Frontal cortex (tissue), 4 donors: ENCODE results near the gene ELOVL5. TPM values are rescaled to one million over a fixed set of nuclear protein-coding genes. Genes with fewer than 3 reads are reported as not detected.
"Not testable (repeated sequence)": the region's sequence is repeated elsewhere in the genome, so short reads cannot be mapped to it uniquely, and the experiment has no call there.

Source experiments
- DNase-seq, 2 donors: peaks; one replicate each; pipeline ENCODE4 v3.0.0; 2012; ENCODE audit warnings: low spot score in 2 of 2
- FAIRE-seq: peaks from 2 replicates; lab custom pipeline; 2012; peaks lifted over from hg19 to GRCh38; lab: Jason Lieb, UNC
- total RNA-seq: library from RNA; depleted of rRNA; stranded (reverse); fragments of >200 nt; gene quantifications from one replicate; pipeline ENCODE4 v1.2.3, GENCODE V29; 2014
- donor health status: control.
- donor health status: control.
- donor health status: control.

The ELOVL5 gene
- total RNA-seq, 1 donor from 2014 or later: 50.5 TPM

DNA sequence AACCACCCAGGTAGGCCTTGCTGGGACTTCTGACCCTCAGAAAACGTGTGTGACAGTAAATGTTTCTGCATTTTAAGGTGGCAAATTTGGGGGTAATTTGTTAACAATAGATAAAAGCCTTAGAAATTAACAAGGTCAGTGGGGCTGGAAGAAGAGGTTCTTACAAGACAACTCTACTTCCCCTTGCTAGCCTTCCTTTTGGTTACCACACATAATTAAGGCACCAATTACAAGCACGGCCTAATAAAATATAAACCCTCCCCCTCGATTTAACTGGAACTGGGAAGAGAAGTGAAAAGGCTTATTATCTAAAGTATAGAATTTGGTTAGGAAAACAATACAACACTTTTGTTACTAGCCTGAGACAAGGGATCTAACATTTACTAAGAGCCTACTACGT is 38.8 kb downstream of the ELOVL5 start:
- no peak for FAIRE-seq
- no peak for DNase-seq

DNA sequence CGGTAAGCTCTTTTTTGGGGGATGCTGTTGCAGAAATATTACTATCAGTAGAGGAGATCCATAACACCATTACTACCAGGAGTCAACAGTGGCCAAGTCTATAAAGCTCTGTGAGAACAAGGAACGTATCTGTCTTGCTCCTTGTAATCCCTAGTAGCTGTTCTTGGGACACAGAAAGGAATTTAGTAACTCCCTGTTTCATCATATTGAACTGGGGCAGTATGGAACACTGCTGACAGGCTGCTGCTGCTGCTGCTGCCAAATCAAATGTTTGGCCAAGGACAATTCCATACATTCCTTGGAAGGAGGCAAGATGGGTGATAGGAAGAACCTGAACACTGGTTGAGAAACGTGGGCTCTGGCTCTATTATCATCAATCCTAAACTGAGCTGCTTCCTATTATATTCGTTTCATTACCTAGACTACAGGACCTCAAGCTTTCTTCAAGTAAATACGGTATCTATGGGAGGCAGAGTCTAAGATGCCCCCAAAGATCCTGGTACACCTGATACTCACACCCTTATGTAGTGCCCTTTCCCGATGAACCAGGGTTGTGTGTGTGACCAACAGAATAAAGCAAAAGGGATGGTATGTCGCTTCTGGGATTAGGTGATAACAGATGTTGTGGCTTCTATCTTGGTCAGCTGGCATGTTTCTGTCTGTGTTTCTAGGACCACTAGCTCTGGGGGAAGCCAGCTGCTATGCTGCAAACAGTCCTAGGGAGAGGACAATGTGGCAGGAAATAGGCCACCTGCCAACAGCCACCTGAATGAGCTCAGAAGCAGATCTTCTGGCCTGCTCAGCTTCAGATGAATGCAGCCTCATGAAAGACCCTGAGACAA is 39.5 kb downstream of the ELOVL5 start:
- FAIRE-seq: no peak

DNA sequence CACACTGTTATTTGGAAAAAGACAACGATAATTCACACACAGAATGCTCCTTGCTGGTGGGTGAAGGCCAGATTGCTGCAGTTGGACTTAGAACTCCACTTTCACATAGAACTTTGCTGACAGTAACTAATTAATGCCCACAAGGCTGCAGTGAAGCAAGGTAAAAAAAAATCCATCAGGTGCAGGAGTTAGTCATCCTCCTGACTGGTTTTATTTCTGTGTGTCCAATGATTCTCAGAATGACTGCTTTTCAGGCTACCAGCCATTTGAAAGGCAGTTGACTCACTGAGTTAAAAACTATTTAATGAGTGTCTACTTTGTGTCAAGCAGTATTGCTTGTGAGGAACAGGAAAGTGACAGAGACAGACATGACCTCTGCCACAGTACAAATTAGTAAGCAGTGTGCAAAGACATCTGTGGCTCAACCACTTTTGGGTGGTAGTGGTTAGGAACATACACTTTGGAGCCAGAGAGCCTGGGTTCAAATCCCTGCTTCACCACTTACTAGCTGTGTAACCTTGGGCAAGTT is 41.9 kb downstream of the ELOVL5 start:
- FAIRE-seq: no peak
- no peak for DNase-seq

More for the DNA sequence above, 39.5 kb downstream of the ELOVL5 start:
- no peak for DNase-seq

DNA sequence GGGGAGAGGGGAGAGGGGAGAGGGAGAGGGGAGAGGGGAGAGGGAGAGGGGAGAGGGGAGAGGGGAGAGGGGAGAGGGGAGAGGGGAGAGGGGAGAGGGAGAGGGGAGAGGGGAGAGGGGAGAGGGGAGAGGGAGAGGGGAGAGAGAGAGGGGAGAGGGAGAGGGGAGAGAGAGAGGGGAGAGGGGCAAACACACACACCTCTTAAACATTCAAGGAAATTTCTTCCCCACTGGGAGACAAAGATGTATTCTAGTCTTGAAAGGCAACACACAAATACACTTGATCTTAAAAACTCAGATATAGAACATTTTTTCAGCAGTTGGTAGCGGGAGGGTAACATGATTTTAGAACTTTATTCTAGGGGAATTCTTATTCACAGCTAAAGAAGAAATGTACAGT is 42.5 kb downstream of the ELOVL5 start:
- not testable (repeated sequence) for FAIRE-seq, DNase-seq

DNA sequence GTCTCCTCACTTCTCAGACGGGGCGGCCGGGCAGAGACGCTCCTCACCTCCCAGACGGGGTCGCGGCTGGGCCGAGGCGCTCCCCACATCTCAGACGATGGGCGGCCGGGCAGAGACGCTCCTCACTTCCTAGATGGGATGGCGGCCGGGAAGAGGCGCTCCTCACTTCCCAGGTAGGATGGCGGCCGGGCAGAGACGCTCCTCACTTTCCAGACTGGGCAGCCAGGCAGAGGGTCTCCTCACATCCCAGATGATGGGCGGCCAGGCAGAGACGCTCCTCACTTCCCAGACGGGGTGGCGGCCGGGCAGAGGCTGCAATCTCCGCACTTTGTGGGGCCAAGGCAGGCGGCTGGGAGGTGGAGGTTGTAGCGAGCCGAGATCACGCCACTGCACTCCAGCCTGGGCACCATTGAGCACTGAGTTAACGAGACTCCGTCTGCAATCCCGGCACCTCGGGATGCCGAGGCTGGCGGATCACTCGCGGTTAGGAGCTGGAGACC is 43.2 kb downstream of the ELOVL5 start:
- FAIRE-seq, DNase-seq: not testable (repeated sequence)

DNA sequence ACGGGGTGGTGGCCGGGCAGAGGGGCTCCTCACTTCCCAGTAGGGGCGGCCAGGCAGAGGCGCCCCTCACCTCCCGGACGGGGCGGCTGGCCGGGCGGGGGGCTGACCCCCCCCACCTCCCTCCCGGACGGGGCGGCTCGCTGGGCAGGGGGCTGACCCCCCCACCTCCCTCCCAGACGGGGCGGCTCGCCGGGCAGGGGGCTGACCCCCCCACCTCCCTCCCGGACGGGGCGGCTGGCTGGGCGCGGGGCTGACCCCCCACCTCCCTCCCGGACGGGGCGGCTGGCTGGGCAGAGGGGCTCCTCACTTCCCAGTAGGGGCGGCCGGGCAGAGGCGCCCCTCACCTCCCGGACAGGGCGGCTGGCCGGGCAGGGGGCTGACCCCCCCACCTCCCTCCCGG is 43.8 kb downstream of the ELOVL5 start:
- DNase-seq, FAIRE-seq: not testable (repeated sequence)

DNA sequence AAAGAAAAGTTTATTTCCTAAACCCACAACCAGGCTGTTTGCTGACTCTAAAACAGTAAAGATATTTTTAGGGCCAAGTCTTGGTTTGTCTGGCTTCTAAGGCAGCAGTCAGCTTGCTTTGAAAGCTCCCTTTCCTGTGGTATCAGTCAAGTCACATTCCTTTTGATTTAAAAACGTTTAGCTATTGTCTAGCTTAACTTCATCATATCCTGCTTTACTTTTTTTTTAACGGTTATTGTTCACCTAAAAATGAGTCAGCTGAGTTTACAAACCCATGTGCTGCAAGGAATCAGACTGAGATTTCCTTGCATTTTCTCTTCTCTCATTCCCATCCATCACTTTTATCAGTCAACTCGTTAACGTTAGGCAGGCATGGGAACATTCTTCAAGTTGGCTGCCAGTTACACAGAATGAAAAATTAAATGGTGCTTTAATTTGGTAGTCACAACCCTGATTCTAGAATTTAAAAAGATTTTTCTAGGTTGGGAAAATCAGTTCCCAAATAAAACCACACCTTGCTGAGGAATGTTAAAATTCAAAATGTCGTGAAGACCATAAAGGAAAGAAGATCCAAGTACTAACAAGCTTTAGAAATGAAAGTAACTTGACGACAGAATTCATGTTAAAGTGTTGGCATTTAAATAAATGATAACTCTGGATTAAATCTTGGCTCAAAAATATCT is 45.9 kb downstream of the ELOVL5 start:
- no peak for FAIRE-seq
- peak; percentile 36 to 41 for DNase-seq

DNA sequence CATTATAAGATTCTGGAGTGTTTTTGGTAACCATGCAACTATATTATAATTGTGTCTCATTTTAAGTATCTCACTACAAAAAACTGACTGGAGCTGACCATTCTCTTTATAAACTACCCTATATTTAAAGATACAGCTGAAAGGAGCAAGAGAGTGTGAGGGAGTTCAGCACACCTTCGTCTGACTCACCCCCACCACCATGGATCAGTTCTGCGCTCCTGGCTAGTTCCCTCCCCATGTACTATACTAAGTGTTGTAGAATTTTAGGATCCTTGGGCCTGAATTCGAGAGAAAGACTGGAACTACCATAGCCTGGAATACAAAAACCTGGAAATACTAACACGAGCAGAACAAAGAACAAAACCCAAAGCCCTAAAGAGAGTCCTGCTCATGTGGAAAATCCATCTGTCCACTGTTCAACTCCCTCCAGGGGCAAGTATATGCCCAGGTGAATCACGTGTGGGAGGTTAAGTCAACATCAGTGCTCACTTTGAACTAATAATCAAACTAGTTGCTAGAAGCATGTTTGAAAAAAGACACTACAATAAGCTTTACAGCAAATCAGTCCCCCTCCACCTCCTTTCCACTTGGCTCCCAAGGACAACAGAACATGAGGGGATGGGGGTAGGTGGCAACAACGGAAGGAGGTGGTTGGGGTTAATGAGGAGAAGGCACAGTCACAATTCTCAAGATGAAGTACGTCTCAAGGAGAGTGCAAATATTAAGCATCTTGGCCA is 46.8 kb downstream of the ELOVL5 start:
- no peak for FAIRE-seq
- DNase-seq: no peak

DNA sequence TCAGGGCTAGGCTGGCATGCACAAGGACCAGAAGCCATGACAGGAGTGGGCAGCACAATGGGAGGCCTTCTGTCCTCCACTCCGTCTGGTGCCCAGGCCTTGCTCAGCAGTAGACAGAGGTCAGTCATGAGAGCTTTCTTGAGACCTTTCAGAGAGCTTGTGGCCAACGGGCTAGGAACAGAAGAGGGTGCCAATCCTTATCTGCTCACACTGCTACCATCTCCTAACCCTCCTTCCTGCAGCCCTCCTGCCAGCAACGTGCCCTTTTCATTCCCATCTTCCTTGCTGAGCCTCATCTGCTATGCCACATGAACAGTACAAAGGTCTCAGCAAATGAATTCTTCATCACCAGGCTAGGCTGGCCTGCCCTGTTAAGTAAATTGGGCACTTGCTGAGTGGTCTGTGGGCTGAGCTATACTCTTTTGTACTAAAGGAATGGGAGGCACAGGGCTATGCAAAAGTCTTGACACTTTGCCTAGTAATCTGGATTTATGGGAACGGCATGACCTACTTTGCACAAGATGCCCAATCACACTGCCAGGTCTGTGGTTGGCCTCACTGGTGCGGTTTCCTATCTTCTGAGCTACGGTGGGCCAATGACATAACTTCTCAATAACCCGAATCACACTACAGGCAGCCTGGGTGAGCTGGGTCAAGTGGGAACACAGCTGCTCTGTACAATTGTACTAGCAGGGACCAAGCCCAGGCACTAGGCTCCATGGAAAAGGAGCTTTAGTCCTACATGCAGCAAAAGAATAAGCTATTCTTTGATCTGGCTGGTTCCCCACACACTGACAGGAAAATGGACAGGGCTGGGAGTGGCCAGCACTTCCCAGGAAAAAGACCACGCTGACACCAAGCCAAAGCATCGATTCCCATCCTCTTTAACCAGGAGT is 47.8 kb downstream of the ELOVL5 start:
- DNase-seq (peak in 1 of 2 donors; percentile 42), FAIRE-seq (no peak)

DNA sequence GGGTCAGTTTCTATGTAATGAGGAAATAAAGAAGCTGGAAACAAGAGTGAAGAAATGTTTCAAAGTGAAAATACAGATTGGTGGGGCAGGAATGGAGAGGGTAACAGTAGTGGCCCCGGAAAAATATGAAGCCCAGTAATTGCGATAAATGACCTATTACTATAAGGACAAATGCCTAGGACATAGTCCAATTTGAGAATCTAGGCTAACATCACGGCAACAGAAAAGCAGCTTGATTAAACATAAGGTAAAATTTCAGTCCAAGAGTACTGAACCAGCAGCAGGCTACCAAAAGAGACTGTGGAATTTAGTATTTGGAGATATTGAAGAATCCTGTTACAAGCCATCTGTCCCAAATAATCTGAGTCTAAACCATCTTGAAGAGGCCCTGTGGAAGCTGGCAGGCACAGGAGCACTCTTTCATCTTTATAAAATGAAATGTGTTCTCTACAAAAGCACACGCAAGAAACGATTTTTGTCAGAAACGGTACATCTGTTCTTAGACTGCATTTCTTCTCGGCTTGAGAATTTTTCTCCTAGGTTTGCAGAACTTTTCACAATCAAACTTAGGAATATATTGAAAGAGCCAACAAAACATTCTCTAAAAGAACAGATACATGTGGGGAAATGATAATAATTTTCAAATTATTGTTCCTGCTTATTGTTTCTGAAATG is 49.3 kb downstream of the ELOVL5 start:
- DNase-seq: no peak
- no peak for FAIRE-seq

DNA sequence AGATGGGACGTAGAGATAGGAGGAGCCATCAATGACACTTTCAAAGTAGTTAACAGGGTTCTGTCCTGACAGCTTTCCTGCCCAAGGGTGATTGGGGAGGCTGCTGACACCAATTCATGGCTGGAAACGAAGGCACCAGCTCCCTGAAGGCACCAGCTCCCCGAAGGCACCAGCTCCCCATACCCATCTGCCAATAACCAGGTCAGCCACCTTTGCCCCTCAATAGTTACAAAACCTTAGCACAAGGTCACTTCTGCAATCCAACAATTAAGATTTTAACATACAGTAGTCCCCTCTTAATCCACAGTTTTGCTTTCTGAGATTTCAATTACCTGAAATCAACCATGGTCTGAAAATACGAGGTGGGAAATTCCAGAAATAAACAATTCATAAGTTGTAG is 51.7 kb downstream of the ELOVL5 start:
- FAIRE-seq (no peak), DNase-seq (no peak)

DNA sequence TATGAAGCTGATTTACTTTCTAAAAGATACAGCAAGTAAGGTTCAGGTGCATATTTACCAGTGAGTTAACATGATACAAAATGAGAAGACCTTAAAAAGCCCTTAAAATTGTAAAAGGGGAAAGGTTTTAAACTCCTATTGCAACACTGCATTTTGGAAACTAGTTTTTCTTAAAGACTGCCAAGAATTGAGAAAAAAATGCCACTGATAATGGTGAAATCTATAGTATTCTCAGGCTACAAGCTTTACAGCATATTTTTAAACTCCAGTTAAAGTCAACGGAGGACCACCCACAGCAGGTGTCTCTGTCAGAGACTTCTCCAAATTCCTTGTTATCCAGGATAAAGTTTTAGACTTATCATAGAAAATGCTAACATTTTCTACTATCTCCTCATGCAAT is 53.6 kb downstream of the ELOVL5 start:
- DNase-seq (no peak), FAIRE-seq (no peak)

DNA sequence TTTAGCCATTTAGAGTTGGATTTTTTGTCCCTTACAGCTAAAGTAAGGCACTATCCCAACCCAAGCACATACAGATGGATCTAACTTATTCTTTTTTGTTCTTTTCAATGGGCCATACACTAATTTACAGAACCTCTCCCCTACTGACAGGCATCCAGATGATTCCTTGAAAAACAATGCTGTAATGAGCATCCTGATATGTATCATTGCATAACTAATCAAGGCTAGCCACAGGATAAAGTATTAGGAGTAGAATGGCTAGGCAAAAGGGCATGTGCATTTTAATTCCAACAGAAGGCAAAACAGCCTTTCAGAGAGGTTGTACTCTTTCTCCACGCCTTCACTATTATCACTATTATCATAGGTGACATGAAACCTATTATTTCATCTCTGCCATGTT is 54.1 kb downstream of the ELOVL5 start:
- DNase-seq (no peak), FAIRE-seq (no peak)

DNA sequence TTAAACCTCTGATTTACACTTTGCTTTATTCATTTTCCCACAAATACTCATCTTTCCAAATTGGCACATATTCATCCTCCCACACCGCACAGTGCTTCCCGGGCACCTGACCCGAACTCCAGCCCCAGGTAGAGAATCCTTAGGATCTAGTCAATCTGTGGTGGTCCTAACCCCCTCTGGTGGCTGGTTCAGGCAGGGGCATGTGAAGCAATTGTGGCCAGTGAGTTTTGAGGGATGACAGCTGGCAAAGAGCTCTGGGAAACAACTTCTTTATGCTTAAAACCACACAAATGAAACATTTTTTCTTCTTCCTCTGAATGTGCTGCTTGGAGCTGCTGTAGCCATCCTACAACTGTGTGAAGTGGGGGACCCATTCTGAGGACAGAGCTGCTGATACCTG is 54.7 kb downstream of the ELOVL5 start:
- FAIRE-seq: no peak
- no peak for DNase-seq

DNA sequence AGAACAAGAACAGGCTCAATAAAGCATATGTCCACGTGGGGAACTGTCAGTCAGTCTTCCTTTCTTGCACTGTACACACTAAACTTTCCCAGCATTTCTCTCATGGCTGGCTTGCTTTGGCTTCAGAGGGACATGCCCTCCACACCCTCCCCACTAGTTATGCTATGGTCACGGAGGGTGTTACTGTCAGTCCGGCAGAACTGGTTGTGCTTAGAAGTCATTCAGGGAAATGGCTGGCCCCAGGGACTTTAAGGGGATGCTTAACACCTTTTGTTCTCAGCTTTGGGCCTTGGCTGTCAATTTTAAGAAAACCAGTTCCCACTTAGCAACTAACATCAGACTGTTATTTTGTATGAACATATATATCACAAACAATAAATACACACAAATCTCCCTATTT is 55.1 kb downstream of the ELOVL5 start:
- DNase-seq (no peak), FAIRE-seq (no peak)

DNA sequence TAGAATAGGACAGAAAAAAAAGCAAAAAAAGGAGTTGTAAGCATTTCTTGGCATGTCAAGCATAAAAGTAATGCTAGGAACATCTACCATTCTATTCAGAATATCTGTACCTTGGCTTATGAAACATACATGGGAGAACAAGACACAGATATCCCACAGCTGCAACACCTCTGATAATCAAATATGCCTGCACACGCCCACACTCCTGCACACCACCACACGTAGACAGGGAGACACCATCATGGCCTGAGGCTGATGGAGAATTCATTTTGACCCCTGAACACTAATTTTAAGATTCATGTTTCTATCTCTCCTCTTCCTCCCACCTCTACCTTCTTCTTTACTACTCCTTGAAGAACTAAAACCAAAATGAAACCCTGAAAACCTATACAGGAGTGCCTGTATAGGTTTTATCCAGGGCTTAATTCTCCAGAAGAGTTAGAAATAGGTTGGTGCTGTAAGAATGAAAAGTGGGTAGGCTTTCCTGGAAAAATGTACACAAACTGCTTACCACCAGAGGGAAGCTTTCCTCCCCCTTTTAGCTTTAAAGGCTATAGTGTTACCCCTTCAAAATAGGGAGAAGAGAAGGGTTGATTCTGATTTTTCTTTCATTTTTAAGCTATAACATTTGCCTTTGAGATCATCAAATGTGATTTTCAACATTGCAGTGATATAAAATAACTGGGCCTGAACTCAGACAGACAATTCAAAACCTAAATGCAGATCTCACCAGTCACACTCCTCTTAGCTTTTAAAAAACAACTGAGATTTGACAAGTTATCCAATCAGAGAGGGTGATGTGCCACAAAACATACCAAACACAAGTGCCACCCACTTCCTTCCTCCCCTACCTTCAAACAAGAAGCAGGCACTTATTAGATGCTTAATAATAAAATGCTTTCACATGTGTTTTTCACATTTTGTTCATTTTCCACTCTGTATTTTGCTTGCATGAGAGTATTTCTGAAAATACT is 57.9 kb downstream of the ELOVL5 start:
- FAIRE-seq: no peak
- DNase-seq: no peak
